Omental fat pad (tissue), 4 donors: ENCODE measurements around the gene SPACA4. TPM values are rescaled to one million over a fixed set of nuclear protein-coding genes. Genes with fewer than 3 reads are reported as not detected.

Experiments used
- ATAC-seq: fragments of 150-250 bp; one replicate; pipeline ENCODE4 v1.9.1; 2016; ENCODE audit warnings: mild to moderate bottlenecking, moderate library complexity; ENCODE audit not compliant: low FRiP score
- DNase-seq: peaks from one replicate; pipeline ENCODE4 v3.0.0-alpha.2; 2019; ENCODE audit warnings: low spot score
- CTCF ChIP-seq, 3 donors: fragments of 450-650 bp; IDR thresholded peaks; one replicate each; pipeline ENCODE4 v1.5.1; 2016 to 2017; ENCODE audit warnings: antibody characterized with exemption in 3 of 3, mild to moderate bottlenecking in 3 of 3, moderate library complexity in 2 of 3
- total RNA-seq, 4 donors: library from RNA; depleted of rRNA; stranded (reverse); fragments of >200 nt; gene quantifications; one replicate each; pipeline ENCODE4 v1.1.0, GENCODE V29; 2016

Gene SPACA4
- total RNA-seq, 4 donors from 2014 or later = not detected

GRCh38 chr19:48614436-48615230 is 8.1 kb downstream of the SPACA4 start, which contains the start of gene FAM83E:
FAM83E (minus strand) TSS chr19:48615076; CDS start chr19:48613372, 1,704 bp downstream.
- DNase-seq (no peak), ATAC-seq (no peak)
- no peak for TF ChIP-seq CTCF (IDR thresholded peaks at IDR 0.05)

- no peak for ATAC-seq
- TF ChIP-seq CTCF (IDR thresholded peaks at IDR 0.05) = no peak
- DNase-seq = no peak
These were observed 8.9 kb downstream of the SPACA4 start for GRCh38 chr19:48615231-48616040.

- no peak for TF ChIP-seq CTCF (IDR thresholded peaks at IDR 0.05)
- DNase-seq = no peak
- ATAC-seq = no peak
These were observed 9.5 kb downstream of the SPACA4 start for GRCh38 chr19:48616041-48616436.

GRCh38 chr19:48616491-48617056 is 10.0 kb downstream of the SPACA4 start:
- ATAC-seq (no peak), DNase-seq (no peak)
- TF ChIP-seq CTCF (IDR thresholded peaks at IDR 0.05) = no peak

GRCh38 chr19:48617146-48617937 is 10.8 kb downstream of the SPACA4 start:
- TF ChIP-seq CTCF (IDR thresholded peaks at IDR 0.05) = no peak
- ATAC-seq = no peak

DNA sequence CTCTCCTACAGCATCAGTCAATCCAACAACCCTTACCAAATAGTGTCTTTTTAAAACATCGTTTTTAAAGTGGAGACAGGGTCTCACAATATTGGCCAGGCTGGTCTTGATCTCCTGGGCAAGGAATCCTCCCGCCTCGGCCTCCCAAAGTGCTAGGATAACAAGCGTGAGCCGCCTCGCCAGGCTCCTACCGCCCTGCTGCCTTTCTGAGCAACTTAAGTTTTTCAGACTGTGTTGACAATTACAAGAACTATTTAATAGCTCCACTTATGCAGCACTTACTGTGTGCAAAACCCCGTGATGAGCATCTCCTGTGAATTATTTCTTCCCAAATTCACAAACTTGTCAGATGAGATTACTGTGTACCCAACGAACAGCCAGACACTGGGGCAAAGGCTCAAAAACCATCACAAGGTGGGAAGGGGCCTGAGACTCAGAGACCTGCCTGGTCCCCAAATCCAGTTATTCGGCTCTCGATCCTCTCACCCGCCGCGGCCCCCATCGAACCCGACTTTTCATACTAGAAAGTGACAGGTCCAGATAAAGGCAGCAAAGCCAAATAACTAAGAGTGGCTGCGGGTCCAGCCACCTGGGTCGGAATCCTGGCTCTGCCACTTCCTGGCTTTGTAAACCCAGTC is 11.9 kb downstream of the SPACA4 start:
- ATAC-seq (no peak), DNase-seq (no peak)
- TF ChIP-seq CTCF (IDR thresholded peaks at IDR 0.05) = no peak

More at GRCh38 chr19:48617146-48617937, 10.8 kb downstream of the SPACA4 start:
- DNase-seq = no peak
